HepG2 (cell line): ENCODE measurements around the gene IFIT5. TPM values are rescaled to one million over a fixed set of nuclear protein-coding genes. Genes with fewer than 3 reads are reported as not detected.
A peak's percentile ranks its signal among the peaks of the same experiment; 100 is the strongest.

Experiments used
- ATAC-seq: fragments of 200-7000 bp; cut with Tn5 transposase; 3 replicates; pipeline ENCODE4 v1.9.1; 2020; ENCODE audit warnings: mild to moderate bottlenecking, moderate library complexity
- BruUV-seq: library from RNA; stranded (reverse); fragments of 400-500 nt; replicated peaks from 2 replicates; lab custom pipeline; 2021; lab: Mats Ljungman, UMichigan
- CTCF ChIA-PET: fragments of 300-600 bp; formaldehyde crosslinking; extraction: SDS; loops from one replicate; lab custom pipeline; 2021; ENCODE audit warnings: low total read pairs, inconsistent platforms, low intra/inter-chr PET ratio; lab: Yijun Ruan, JAX
- POLR2A ChIA-PET: fragments of 350-600 bp; sonication (Branson Sonifier 250); formaldehyde crosslinking; loops from one replicate; lab custom pipeline; 2020; ENCODE audit warnings: antibody characterized with exemption, inconsistent platforms; lab: Yijun Ruan, JAX
- DNase-seq: peaks from one replicate; pipeline ENCODE4 v3.0.0-alpha.2; 2015; ENCODE audit warnings: low spot score
- FAIRE-seq: peaks from 3 replicates; lab custom pipeline; 2011; peaks lifted over from hg19 to GRCh38; lab: Jason Lieb, UNC
- H2AFZ ChIP-seq: one replicate; pipeline ENCODE4 v1.6.1; 2011; ENCODE audit warnings: low read length, inconsistent platforms
- H3K27ac ChIP-seq: fragments of 300-600 bp; 3 replicates; pipeline ENCODE4 v1.8.0; 2011; ENCODE audit warnings: mixed run types, mild to moderate bottlenecking, mixed read lengths, low read length, inconsistent platforms; ENCODE audit not compliant: insufficient read depth; ENCODE audit errors: extremely low read length
- H3K27me3 ChIP-seq, 2 experiments: fragments of 200-600 bp in 1 of 2; 2 replicates in 1 of 2; 3 replicates in 1 of 2; pipeline versions ENCODE4 v1.6.0 to v1.8.0; 2011; ENCODE audit warnings: low read length in 2 of 2, mild to moderate bottlenecking in 2 of 2, moderate library complexity in 2 of 2, inconsistent platforms in 1 of 2; ENCODE audit not compliant: insufficient read depth in 2 of 2, control insufficient read depth in 1 of 2
- H3K36me3 ChIP-seq, 2 experiments: fragments of 200-600 bp in 1 of 2; replicated peaks in 1 of 2; 2 replicates in 1 of 2; 3 replicates in 1 of 2; pipeline versions ENCODE4 v1.5.1 to v1.8.0; 2011; ENCODE audit warnings: low read length in 2 of 2, inconsistent platforms in 1 of 2; ENCODE audit not compliant: insufficient read depth in 2 of 2, control insufficient read depth in 1 of 2
- H3K4me1 ChIP-seq: 2 replicates; pipeline ENCODE4 v1.5.1; 2012; ENCODE audit warnings: low read length, inconsistent platforms; ENCODE audit not compliant: insufficient read depth
- H3K4me2 ChIP-seq: 2 replicates; pipeline ENCODE4 v1.6.0; 2011; ENCODE audit warnings: low read depth, low read length, inconsistent platforms
- H3K4me3 ChIP-seq, 3 experiments: fragments of 200-600 bp in 1 of 3; sonication (generic), shearing (Covaris generic) in 1 of 3; replicated peaks in 1 of 3; 2 replicates each; pipeline ENCODE4 v1.5.1; 2011 to 2016; ENCODE audit warnings: low read length in 3 of 3, inconsistent platforms in 2 of 3, low read depth in 2 of 3, mild to moderate bottlenecking in 2 of 3, control low read depth in 1 of 3, mixed read lengths in 1 of 3; ENCODE audit not compliant: insufficient read depth in 1 of 3
- H3K79me2 ChIP-seq: one replicate; pipeline ENCODE4 v1.6.1; 2011; ENCODE audit warnings: low read length, inconsistent platforms; ENCODE audit not compliant: insufficient read depth
- H3K9ac ChIP-seq: 2 replicates; pipeline ENCODE4 v1.6.0; 2011; ENCODE audit warnings: mild to moderate bottlenecking, low read depth, low read length, inconsistent platforms; ENCODE audit not compliant: insufficient read depth
- H3K9me3 ChIP-seq: 2 replicates; pipeline ENCODE4 v1.5.1; 2012; ENCODE audit warnings: mild to moderate bottlenecking, low read length
- H4K20me1 ChIP-seq: 2 replicates; pipeline ENCODE4 v1.6.0; 2011; ENCODE audit warnings: inconsistent platforms, mild to moderate bottlenecking, low read length, moderate library complexity; ENCODE audit not compliant: insufficient read depth
- CBX5 ChIP-seq: sonication (generic); formaldehyde crosslinking; IDR thresholded peaks from 2 replicates; pipeline ENCODE4 v1.4.0; 2020; ENCODE audit warnings: missing genetic modification reagents, borderline replicate concordance
- PAXIP1 ChIP-seq: sonication (generic); formaldehyde crosslinking; conservative IDR thresholded peaks from 2 replicates; pipeline ENCODE4 v1.4.0; 2020; ENCODE audit warnings: mild to moderate bottlenecking, missing genetic modification reagents, moderate library complexity
- PHF8 ChIP-seq: sonication (generic); formaldehyde crosslinking; IDR thresholded peaks from 2 replicates; pipeline ENCODE4 v1.5.0; 2020; ENCODE audit warnings: missing genetic modification reagents
- ZNF362 ChIP-seq: sonication (generic); formaldehyde crosslinking; IDR thresholded peaks from 2 replicates; pipeline ENCODE4 v1.4.0; 2020; ENCODE audit warnings: missing genetic modification reagents, mild to moderate bottlenecking, borderline replicate concordance
- ZNF570 ChIP-seq: sonication (generic); formaldehyde crosslinking; IDR thresholded peaks from 2 replicates; pipeline ENCODE4 v1.4.0; 2020; ENCODE audit warnings: mild to moderate bottlenecking, missing genetic modification reagents, borderline replicate concordance
- ZNF770 ChIP-seq: sonication (generic); formaldehyde crosslinking; IDR thresholded peaks from 2 replicates; pipeline ENCODE4 v1.5.0; 2020; ENCODE audit warnings: mild to moderate bottlenecking, missing genetic modification reagents
- WGBS: methylation state at CpG from one replicate; pipeline ENCODE4 v1.1.6; 2017; ENCODE audit warnings: low lambda C conversion rate; 5-methylcytosine and 5-hydroxymethylcytosine counted together
- in situ Hi-C: cut with HindIII; loops from 2 replicates; pipeline ENCODE4 v1.10.0; 2017; ENCODE audit warnings: low pct_unique_long_range_greater_than_20kb; ENCODE audit not compliant: extremely low pct_ligation_motif_present
- intact Hi-C: fragments of 100-400 bp; cut with micrococcal nuclease; formaldehyde crosslinking; loops from one replicate; pipeline ENCODE4 v1.10.0; 2022; ENCODE audit not compliant: unreplicated experiment
- polyA plus RNA-seq, 8 experiments: library from polyadenylated mRNA; depleted of rRNA in 3 of 8; stranded (reverse) in 7 of 8; unstranded in 1 of 8; fragments of >200 nt; fragmentation: Illumina TruSeq in 4 of 8; extraction: Trizol in 4 of 8; gene quantifications; 2 replicates each; pipeline versions ENCODE4 v1.2.1 to v1.2.3, GENCODE V29; 2011 to 2016; ENCODE audit warnings: low read depth in 4 of 8, missing spikeins in 1 of 8, mixed read lengths in 1 of 8; ENCODE audit not compliant: insufficient read depth in 1 of 8
- total RNA-seq, 5 experiments: library from RNA; depleted of rRNA; stranded (reverse); fragments of >200 nt; fragmentation: Illumina TruSeq; extraction: Trizol; gene quantifications; 2 replicates each; pipeline ENCODE4 v1.2.3, GENCODE V29; 2016; ENCODE audit warnings: low read depth in 1 of 5

The IFIT5 gene
- total and polyA plus RNA-seq, 2 of the 13 experiments (the other 11 are each of a cell fraction or from before 2014, with no cell fraction given): 2.2 to 8.3 TPM

GRCh38 chr10:89413398-89413912 lies 913 bp upstream of the IFIT5 start:
- peaks cover 28% of the 10 kb centered on the region for H3K4me1 ChIP-seq
- DNase-seq: no peak
- no peak overlapping the region for H3K27ac ChIP-seq
- H3K9me3 ChIP-seq: no peaks in the 10 kb centered on the region
- no peak overlapping the region for H3K9ac ChIP-seq
- ChIA-PET POLR2A (interaction anchor here (0.7 to 1.5 kb wide), 3 partner anchors 21 to 230 kb away, joined by 3 to 13 read pairs (median 3); partner anchors contain the start of gene IFIT1), CTCF (no interaction called here)
- H2AFZ ChIP-seq: peak overlapping the region; percentile 98
- peaks cover 0 to 4% of the 10 kb centered on the region in 2 experiments; a peak in 1 of 5 replicates for H3K36me3 ChIP-seq
- no peak for FAIRE-seq
- H3K27me3 ChIP-seq: no peaks in the 10 kb centered on the region; a peak in 1 of 5 replicates
- TF ChIP-seq PHF8 (no peak), ZNF362 (CRISPR knock-in tag) (no peak), PAXIP1 (CRISPR knock-in tag) (0 out of 2 replicates have a peak, but pooled peaks have one; percentile 17), CBX5 (no peak), ZNF770 (CRISPR knock-in tag) (peak; percentile 96), ZNF570 (no peak)
- TF ChIP-seq, all 625 proteins: peak for 2
- H3K4me3 ChIP-seq: peak overlapping the region in 2 of 3 experiments; percentile 83 to 95; a peak in 3 of 6 replicates
- 83% methylated on average over 7 of the region's 7 CpGs for WGBS
- H4K20me1 ChIP-seq: no peaks in the 10 kb centered on the region
- intact Hi-C loops: no loop called here
- BruUV-seq: no TSS peak
- no peaks in the 10 kb centered on the region for H3K79me2 ChIP-seq
- in situ Hi-C loops: no loop called here
- ATAC-seq: no peak
- peak overlapping the region; percentile 80 for H3K4me2 ChIP-seq
